ENCODE results near the gene KPNA1. TPM values are rescaled to one million over a fixed set of nuclear protein-coding genes. Genes with fewer than 3 reads are reported as not detected.

KPNA1 gene
- total and polyA plus RNA-seq, 2 experiments from 2014 or later, result 38.9 to 44.0 TPM

DNA sequence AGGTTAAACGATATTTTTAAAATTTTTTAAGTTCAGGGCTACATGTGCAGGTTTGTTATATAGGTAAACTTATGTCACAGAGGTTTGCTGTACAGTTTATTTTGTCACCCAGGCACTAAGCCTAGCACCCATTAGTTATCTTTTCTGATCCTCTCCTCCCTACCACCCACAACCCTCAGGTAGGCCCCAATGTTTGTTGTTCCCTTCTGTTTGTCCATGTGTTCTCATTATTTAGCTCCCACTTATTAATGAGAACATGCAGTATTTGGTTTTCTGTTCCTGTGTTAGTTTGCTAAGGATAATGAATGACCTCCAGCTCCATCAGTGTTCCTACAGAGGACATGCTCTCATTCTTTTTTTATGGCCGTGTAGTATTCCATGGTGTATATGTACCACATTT lies 115.8 kb downstream of the KPNA1 start:
- Histone ChIP-seq H3K9me3 (ENCODE audit: low read depth) (no peaks in the 10 kb centered on the region), H3K36me3 (replicated peaks; ENCODE audit: insufficient read depth, low read depth) (no peaks in the 10 kb centered on the region), H3K9me2 (replicated peaks; ENCODE audit: insufficient read depth) (no peaks in the 10 kb centered on the region), H3K4me1 (ENCODE audit: insufficient read depth) (peaks cover 4% of the 10 kb centered on the region), H3K79me2 (peaks cover 23% of the 10 kb centered on the region), H3K4me2 (no peak overlapping the region), H3K4me3 (no peak overlapping the region), H3K27ac (no peak overlapping the region), H2AFZ (no peak overlapping the region), H3K27me3 (no peaks in the 10 kb centered on the region), H4K20me1 (ENCODE audit: insufficient read depth, poor library complexity, severe bottlenecking) (no peaks in the 10 kb centered on the region)
- TF ChIP-seq EZH2 (IDR thresholded peaks at IDR 0.05; ENCODE audit: borderline replicate concordance) (no peak), EZH2phosphoT487 (IDR thresholded peaks at IDR 0.05; ENCODE audit: low read depth, severe bottlenecking, unreplicated experiment) (no peak)
- TF ChIP-seq, protein P1, sequence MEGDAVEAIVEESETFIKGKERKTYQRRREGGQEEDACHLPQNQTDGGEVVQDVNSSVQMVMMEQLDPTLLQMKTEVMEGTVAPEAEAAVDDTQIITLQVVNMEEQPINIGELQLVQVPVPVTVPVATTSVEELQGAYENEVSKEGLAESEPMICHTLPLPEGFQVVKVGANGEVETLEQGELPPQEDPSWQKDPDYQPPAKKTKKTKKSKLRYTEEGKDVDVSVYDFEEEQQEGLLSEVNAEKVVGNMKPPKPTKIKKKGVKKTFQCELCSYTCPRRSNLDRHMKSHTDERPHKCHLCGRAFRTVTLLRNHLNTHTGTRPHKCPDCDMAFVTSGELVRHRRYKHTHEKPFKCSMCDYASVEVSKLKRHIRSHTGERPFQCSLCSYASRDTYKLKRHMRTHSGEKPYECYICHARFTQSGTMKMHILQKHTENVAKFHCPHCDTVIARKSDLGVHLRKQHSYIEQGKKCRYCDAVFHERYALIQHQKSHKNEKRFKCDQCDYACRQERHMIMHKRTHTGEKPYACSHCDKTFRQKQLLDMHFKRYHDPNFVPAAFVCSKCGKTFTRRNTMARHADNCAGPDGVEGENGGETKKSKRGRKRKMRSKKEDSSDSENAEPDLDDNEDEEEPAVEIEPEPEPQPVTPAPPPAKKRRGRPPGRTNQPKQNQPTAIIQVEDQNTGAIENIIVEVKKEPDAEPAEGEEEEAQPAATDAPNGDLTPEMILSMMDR (IDR thresholded peaks at IDR 0.05; ENCODE audit: poor library complexity), result no peak
- 98% methylated on average over 2 of the region's 2 CpGs for WGBS (ENCODE audit: low lambda C conversion rate, missing lambda C conversion rate)
- no peak for DNase-seq (ENCODE audit: low spot score)

DNA sequence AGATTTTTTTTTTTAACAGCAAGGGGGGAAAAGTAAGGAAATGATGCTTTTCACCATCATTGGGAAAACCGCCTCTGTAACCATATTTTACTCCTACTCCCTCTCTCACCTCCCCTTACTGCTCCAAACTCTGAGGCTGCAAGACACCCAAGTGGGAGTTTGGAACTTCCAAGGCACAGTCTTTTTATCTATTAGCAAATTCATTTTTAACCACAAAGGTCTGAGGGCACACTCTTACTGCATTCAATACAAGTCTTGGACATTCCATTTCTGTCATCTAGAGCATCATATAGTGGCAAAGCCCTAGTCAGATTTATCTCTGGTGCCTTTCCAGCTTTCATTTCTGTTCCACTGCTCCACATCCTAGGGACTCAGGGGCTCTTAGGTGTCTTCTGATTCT lies 117.5 kb downstream of the KPNA1 start:
- H3K4me1 ChIP-seq (ENCODE audit: insufficient read depth), result peaks cover 13% of the 10 kb centered on the region
- 96% methylated on average over 1 of the region's 1 CpG for WGBS (ENCODE audit: low lambda C conversion rate, missing lambda C conversion rate)

DNA sequence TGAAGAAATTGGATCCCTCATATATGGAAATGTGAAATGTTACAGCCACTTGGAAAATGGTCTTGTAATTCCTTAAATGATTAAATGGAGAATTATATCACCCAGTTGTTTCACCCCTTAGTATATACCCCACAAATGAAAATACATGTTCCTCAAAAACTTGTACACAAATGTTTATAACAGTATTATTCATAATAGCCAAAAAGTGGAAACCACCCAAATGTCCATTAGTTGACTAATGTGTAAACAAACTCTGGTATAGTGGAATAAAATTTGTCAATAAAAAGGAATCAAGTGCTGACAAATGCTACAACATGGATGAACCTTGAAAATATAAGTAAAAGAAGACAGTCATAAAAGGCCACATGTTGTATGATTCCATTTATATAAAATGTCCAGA lies 118.2 kb downstream of the KPNA1 start:
- Histone ChIP-seq H3K4me2 (no peak overlapping the region), H2AFZ (no peak overlapping the region), H4K20me1 (ENCODE audit: insufficient read depth, poor library complexity, severe bottlenecking) (no peaks in the 10 kb centered on the region), H3K9me3 (ENCODE audit: low read depth) (no peaks in the 10 kb centered on the region), H3K4me1 (ENCODE audit: insufficient read depth) (peaks cover 13% of the 10 kb centered on the region), H3K4me3 (no peak overlapping the region), H3K9me2 (replicated peaks; ENCODE audit: insufficient read depth) (no peaks in the 10 kb centered on the region), H3K27me3 (no peaks in the 10 kb centered on the region), H3K79me2 (peaks cover 19% of the 10 kb centered on the region), H3K36me3 (replicated peaks; ENCODE audit: insufficient read depth, low read depth) (no peaks in the 10 kb centered on the region), H3K27ac (no peak overlapping the region)
- TF ChIP-seq EZH2 (IDR thresholded peaks at IDR 0.05; ENCODE audit: borderline replicate concordance) (no peak), EZH2phosphoT487 (IDR thresholded peaks at IDR 0.05; ENCODE audit: low read depth, severe bottlenecking, unreplicated experiment) (no peak)
- TF ChIP-seq, protein P1 (IDR thresholded peaks at IDR 0.05; ENCODE audit: poor library complexity), result no peak
- no peak for DNase-seq (ENCODE audit: low spot score)

More for the DNA sequence above, 117.5 kb downstream of the KPNA1 start:
- Histone ChIP-seq H3K4me3 (no peak overlapping the region), H4K20me1 (ENCODE audit: insufficient read depth, poor library complexity, severe bottlenecking) (no peaks in the 10 kb centered on the region), H3K9me3 (ENCODE audit: low read depth) (no peaks in the 10 kb centered on the region), H2AFZ (no peak overlapping the region), H3K36me3 (replicated peaks; ENCODE audit: insufficient read depth, low read depth) (no peaks in the 10 kb centered on the region), H3K79me2 (peaks cover 23% of the 10 kb centered on the region), H3K27me3 (no peaks in the 10 kb centered on the region), H3K9me2 (replicated peaks; ENCODE audit: insufficient read depth) (no peaks in the 10 kb centered on the region), H3K4me2 (no peak overlapping the region), H3K27ac (no peak overlapping the region)
- TF ChIP-seq EZH2phosphoT487 (IDR thresholded peaks at IDR 0.05; ENCODE audit: low read depth, severe bottlenecking, unreplicated experiment) (no peak), EZH2 (IDR thresholded peaks at IDR 0.05; ENCODE audit: borderline replicate concordance) (no peak)
- TF ChIP-seq, protein P1 (IDR thresholded peaks at IDR 0.05; ENCODE audit: poor library complexity), result no peak
- DNase-seq (ENCODE audit: low spot score), result no peak

DNA sequence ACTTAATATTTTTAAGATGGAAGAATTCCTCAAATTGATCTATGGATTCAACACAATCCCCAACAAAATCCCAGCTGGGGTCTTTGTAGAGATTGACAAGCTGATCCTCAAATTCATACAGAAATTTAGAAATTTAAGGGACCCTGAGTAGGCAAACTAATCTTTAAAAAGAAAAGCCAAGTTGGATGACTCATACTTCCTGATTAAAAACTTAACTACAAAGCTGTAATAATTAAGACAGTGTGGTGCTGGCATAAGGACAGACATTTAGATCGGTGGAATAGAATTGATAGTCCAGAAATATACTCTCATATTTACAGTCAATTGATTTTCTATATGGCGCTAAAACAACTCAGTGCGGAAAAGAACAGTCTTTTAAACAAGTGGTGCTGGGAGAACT lies 119.2 kb downstream of the KPNA1 start:
- H3K4me2 ChIP-seq, result no peak overlapping the region
- H3K27me3 ChIP-seq, result no peaks in the 10 kb centered on the region
- no peaks in the 10 kb centered on the region for H3K36me3 ChIP-seq (replicated peaks; ENCODE audit: insufficient read depth, low read depth)
- H3K9me2 ChIP-seq (replicated peaks; ENCODE audit: insufficient read depth), result no peaks in the 10 kb centered on the region
- H3K27ac ChIP-seq, result no peak overlapping the region
- H3K79me2 ChIP-seq, result peaks cover 20% of the 10 kb centered on the region
- TF ChIP-seq, protein P1 (IDR thresholded peaks at IDR 0.05; ENCODE audit: poor library complexity), result no peak
- TF ChIP-seq EZH2 (IDR thresholded peaks at IDR 0.05; ENCODE audit: borderline replicate concordance) (no peak), EZH2phosphoT487 (IDR thresholded peaks at IDR 0.05; ENCODE audit: low read depth, severe bottlenecking, unreplicated experiment) (no peak)
- no peak overlapping the region for H3K4me3 ChIP-seq
- H3K9me3 ChIP-seq (ENCODE audit: low read depth), result no peaks in the 10 kb centered on the region
- H3K4me1 ChIP-seq (ENCODE audit: insufficient read depth), result peaks cover 13% of the 10 kb centered on the region
- 64% methylated on average over 3 of the region's 3 CpGs for WGBS (ENCODE audit: low lambda C conversion rate, missing lambda C conversion rate)
- DNase-seq (ENCODE audit: low spot score), result no peak
- H4K20me1 ChIP-seq (ENCODE audit: insufficient read depth, poor library complexity, severe bottlenecking), result no peaks in the 10 kb centered on the region
- no peak overlapping the region for H2AFZ ChIP-seq

Measured in hepatocyte (in vitro differentiated cells).